ENCODE data around the gene ANKMY1.

DNA sequence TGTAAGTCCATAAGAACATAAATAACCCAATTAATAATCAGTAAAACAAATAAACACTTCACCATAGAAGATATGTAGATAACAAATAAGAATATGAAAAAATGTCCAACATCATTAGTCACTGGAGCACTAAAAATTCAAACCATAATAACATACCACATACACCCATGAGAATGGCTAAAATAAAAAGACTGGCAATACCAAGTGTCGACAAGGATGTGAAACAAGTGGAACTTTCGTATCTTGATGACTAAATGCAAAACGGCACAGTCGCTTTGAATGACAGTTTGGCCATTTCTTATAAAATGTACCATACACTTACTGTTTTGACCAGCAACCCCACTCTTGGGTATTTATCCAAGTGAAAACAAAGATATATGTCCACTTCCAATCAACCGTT, 26.8 kb downstream of the ANKMY1 start:
- no peak for TF ChIP-seq POLR2A (IDR thresholded peaks at IDR 0.05)
- TF ChIP-seq, protein P1, sequence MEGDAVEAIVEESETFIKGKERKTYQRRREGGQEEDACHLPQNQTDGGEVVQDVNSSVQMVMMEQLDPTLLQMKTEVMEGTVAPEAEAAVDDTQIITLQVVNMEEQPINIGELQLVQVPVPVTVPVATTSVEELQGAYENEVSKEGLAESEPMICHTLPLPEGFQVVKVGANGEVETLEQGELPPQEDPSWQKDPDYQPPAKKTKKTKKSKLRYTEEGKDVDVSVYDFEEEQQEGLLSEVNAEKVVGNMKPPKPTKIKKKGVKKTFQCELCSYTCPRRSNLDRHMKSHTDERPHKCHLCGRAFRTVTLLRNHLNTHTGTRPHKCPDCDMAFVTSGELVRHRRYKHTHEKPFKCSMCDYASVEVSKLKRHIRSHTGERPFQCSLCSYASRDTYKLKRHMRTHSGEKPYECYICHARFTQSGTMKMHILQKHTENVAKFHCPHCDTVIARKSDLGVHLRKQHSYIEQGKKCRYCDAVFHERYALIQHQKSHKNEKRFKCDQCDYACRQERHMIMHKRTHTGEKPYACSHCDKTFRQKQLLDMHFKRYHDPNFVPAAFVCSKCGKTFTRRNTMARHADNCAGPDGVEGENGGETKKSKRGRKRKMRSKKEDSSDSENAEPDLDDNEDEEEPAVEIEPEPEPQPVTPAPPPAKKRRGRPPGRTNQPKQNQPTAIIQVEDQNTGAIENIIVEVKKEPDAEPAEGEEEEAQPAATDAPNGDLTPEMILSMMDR (IDR thresholded peaks at IDR 0.05), result no peak
